Smooth muscle cell (in vitro differentiated cells): Measurements from ENCODE around the gene GPSM1. TPM values are rescaled to one million over a fixed set of nuclear protein-coding genes. Genes with fewer than 3 reads are reported as not detected.

ENCODE experiments used
- DNase-seq: peaks from one replicate; lab custom pipeline; 2025; ENCODE audit not compliant: unreplicated experiment; lab: John Stamatoyannopoulos, UW
- H2AFZ ChIP-seq: fragments of 200-600 bp; sonication (generic); 2 replicates; pipeline ENCODE4 v1.6.0; 2016; ENCODE audit warnings: antibody characterized with exemption, low read depth, mild to moderate bottlenecking
- H3F3A ChIP-seq: fragments of 200-600 bp; sonication (generic); 2 replicates; pipeline ENCODE4 v1.6.0; 2017; ENCODE audit warnings: antibody characterized with exemption, low read depth
- H3K27ac ChIP-seq: fragments of 200-600 bp; sonication (generic); 2 replicates; pipeline ENCODE4 v1.5.1; 2016; ENCODE audit warnings: low read depth, mild to moderate bottlenecking
- H3K27me3 ChIP-seq: fragments of 200-600 bp; sonication (generic); 2 replicates; pipeline ENCODE4 v1.6.1; 2016; ENCODE audit warnings: low read depth, mild to moderate bottlenecking
- H3K36me3 ChIP-seq: fragments of 200-600 bp; sonication (generic); 2 replicates; pipeline ENCODE4 v1.5.1; 2016; ENCODE audit warnings: low read depth
- H3K4me1 ChIP-seq: fragments of 200-600 bp; sonication (generic); 2 replicates; pipeline ENCODE4 v1.5.1; 2016; ENCODE audit warnings: low read depth
- H3K4me2 ChIP-seq: fragments of 200-600 bp; sonication (generic); 2 replicates; pipeline ENCODE4 v1.6.0; 2016; ENCODE audit warnings: mild to moderate bottlenecking
- H3K4me3 ChIP-seq: fragments of 200-600 bp; sonication (generic); 2 replicates; pipeline ENCODE4 v1.5.1; 2016; ENCODE audit warnings: mild to moderate bottlenecking
- H3K79me2 ChIP-seq: fragments of 200-600 bp; sonication (generic); 2 replicates; pipeline ENCODE4 v1.6.0; 2016; ENCODE audit warnings: low read depth, mild to moderate bottlenecking
- H3K9ac ChIP-seq: fragments of 200-600 bp; sonication (generic); 2 replicates; pipeline ENCODE4 v1.6.0; 2016; ENCODE audit warnings: low read depth
- H3K9me3 ChIP-seq: fragments of 200-600 bp; sonication (generic); replicated peaks from 2 replicates; pipeline ENCODE4 v1.5.1; 2016; ENCODE audit warnings: low read depth
- H4K20me1 ChIP-seq: fragments of 200-600 bp; sonication (generic); 2 replicates; pipeline ENCODE4 v1.6.0; 2016; ENCODE audit warnings: low read depth
- WGBS: methylation state at CpG from one replicate; pipeline ENCODE4 v1.1.7; 2016; ENCODE audit warnings: low lambda C conversion rate; 5-methylcytosine and 5-hydroxymethylcytosine counted together
- polyA plus RNA-seq: library from polyadenylated mRNA; unstranded; fragments of >200 nt; fragmentation: Nextera tagmentation; extraction: Ambion mirVana; gene quantifications from 2 replicates; pipeline ENCODE4 v1.2.1, GENCODE V29; 2016
- total RNA-seq: library from RNA; depleted of rRNA; stranded (reverse); fragments of >200 nt; gene quantifications from 2 replicates; pipeline ENCODE4 v1.2.3, GENCODE V29; 2014
- TF ChIP-seq, protein P1 (sequence below): fragments of 200-600 bp; sonication (generic); IDR thresholded peaks from 2 replicates; pipeline ENCODE4 v1.5.1; 2017; ENCODE audit warnings: borderline replicate concordance, mild to moderate bottlenecking, antibody characterized with exemption; ENCODE audit not compliant: insufficient read depth, poor library complexity, severe bottlenecking

Gene GPSM1
- total and polyA plus RNA-seq, 2 experiments from 2014 or later: 21.1 to 45.9 TPM

DNA sequence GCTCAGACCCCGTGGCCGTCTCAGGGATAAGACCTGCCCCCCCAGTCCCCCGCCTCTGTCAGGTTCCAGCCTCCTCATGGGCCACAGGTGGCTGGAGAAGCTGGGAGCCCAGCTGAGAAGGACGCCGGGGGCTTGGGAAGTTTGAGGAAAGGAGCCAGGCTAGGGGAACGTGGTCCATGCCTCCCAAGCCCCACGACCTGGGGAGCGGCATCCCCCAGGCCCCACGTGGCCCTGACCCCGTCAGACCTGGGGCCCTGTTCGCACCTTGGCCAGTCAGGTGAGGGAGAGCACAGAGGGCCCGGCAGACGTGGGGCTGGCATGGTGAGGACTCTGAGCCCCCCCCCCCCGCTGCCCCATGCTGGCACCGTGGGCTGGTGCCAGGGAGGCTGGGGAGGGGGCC is 3.7 kb downstream of the GPSM1 start:
- H3F3A ChIP-seq: peaks cover 6% of the 10 kb centered on the region
- no peaks in the 10 kb centered on the region for H3K36me3 ChIP-seq
- TF ChIP-seq, protein P1, sequence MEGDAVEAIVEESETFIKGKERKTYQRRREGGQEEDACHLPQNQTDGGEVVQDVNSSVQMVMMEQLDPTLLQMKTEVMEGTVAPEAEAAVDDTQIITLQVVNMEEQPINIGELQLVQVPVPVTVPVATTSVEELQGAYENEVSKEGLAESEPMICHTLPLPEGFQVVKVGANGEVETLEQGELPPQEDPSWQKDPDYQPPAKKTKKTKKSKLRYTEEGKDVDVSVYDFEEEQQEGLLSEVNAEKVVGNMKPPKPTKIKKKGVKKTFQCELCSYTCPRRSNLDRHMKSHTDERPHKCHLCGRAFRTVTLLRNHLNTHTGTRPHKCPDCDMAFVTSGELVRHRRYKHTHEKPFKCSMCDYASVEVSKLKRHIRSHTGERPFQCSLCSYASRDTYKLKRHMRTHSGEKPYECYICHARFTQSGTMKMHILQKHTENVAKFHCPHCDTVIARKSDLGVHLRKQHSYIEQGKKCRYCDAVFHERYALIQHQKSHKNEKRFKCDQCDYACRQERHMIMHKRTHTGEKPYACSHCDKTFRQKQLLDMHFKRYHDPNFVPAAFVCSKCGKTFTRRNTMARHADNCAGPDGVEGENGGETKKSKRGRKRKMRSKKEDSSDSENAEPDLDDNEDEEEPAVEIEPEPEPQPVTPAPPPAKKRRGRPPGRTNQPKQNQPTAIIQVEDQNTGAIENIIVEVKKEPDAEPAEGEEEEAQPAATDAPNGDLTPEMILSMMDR: no peak
- WGBS: 96% methylated on average over 15 of the region's 15 CpGs
- H4K20me1 ChIP-seq: peaks cover 82% of the 10 kb centered on the region
- H3K4me2 ChIP-seq: no peak overlapping the region
- H3K79me2 ChIP-seq: peaks cover 54% of the 10 kb centered on the region
- no peaks in the 10 kb centered on the region for H3K9me3 ChIP-seq
- peaks cover 24% of the 10 kb centered on the region for H3K4me1 ChIP-seq
- no peak overlapping the region for H3K9ac ChIP-seq
- no peak overlapping the region for H3K4me3 ChIP-seq
- no peak for DNase-seq
- H3K27ac ChIP-seq: no peak overlapping the region
- H3K27me3 ChIP-seq: no peaks in the 10 kb centered on the region
- H2AFZ ChIP-seq: no peak overlapping the region

DNA sequence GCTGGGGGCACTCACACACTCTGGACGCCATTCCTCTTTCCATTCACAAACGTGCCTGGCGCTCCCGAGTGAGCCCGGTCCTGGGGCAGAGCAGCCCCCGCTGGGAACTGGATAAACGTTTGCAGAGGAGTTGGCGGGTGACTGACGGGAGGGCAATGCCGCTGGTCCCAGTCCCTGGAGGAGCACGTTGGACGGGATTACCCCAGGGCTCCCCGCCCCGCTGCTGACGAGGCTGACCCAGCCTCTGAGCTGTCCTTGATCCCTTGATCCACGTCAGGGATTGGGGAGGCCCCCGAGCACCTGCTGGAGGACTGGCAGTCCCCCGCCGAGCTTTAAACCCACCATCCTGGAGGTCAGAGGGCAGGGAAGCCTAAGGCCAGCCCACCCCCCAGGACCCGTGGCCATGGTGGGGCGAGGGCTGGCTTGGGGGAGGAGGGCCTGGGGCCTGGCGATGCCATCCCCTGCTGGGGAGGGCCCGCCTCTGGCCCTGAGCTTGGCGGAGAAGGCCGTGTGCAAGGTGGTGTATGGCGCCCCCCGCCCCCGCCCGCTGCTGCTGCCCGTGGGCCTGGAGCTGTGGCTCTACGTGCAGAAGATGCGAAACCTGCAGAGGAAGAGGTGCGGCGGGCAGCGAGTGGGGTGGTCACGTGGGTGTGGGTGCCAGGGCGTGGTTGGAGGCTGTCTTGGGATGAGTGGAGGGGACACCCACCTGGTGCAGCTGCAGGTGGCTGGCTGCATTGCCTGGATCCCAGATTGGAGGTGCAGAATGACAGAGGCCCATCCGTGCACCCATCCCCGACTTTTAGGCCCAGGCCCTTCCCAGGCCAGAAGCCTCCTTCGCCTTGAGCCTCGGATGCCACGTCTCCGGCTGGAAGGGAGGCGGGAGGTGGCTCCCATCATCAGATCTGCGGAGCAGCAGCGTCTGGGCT is 4.5 kb downstream of the GPSM1 start:
- DNase-seq: no peak
- 90% methylated on average over 46 of the region's 46 CpGs for WGBS
- peaks cover 89% of the 10 kb centered on the region for H4K20me1 ChIP-seq
- H3F3A ChIP-seq: peaks cover 2% of the 10 kb centered on the region
- no peak overlapping the region for H2AFZ ChIP-seq
- TF ChIP-seq, protein P1: no peak
- H3K79me2 ChIP-seq: peaks cover 54% of the 10 kb centered on the region
- H3K9ac ChIP-seq: no peak overlapping the region
- H3K36me3 ChIP-seq: no peaks in the 10 kb centered on the region
- no peaks in the 10 kb centered on the region for H3K27me3 ChIP-seq
- no peak overlapping the region for H3K4me3 ChIP-seq
- no peak overlapping the region for H3K27ac ChIP-seq
- no peaks in the 10 kb centered on the region for H3K9me3 ChIP-seq
- H3K4me1 ChIP-seq: peaks cover 16% of the 10 kb centered on the region
- no peak overlapping the region for H3K4me2 ChIP-seq

DNA sequence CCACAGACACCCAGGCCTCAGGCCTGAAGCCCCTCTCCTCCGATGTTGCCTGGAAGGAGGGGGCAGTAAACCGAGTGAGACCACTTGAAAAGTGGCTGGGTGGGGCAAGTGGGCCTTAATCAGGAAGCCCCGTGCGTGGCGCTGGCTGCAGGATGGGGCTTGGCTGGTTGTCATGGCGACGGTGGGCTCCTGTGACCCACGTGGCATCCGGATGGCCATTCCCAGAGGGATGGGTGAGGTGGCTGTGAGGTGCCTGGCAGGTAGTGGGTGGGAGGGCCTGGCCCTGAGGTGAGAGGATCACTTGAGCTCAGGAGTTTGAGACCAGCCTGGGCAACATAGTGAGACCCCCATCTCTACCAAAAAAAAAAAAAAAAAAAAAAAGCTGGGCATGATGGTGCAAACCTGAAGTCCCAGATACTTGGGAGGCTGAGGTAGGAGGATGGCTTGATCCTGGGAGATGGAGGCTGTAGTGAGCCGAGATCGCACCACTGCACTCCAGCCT is 5.2 kb downstream of the GPSM1 start:
- H3K27ac ChIP-seq: no peak overlapping the region
- no peak overlapping the region for H3K4me2 ChIP-seq
- H3K27me3 ChIP-seq: no peaks in the 10 kb centered on the region
- peaks cover 54% of the 10 kb centered on the region for H3K79me2 ChIP-seq
- no peaks in the 10 kb centered on the region for H3F3A ChIP-seq
- H3K36me3 ChIP-seq: no peaks in the 10 kb centered on the region
- TF ChIP-seq, protein P1: no peak
- no peaks in the 10 kb centered on the region for H3K9me3 ChIP-seq
- peaks cover 97% of the 10 kb centered on the region for H4K20me1 ChIP-seq
- no peak overlapping the region for H3K9ac ChIP-seq
- no peak overlapping the region for H3K4me3 ChIP-seq
- DNase-seq: no peak
- 92% methylated on average over 11 of the region's 11 CpGs for WGBS
- H2AFZ ChIP-seq: no peak overlapping the region
- peaks cover 14% of the 10 kb centered on the region for H3K4me1 ChIP-seq

DNA sequence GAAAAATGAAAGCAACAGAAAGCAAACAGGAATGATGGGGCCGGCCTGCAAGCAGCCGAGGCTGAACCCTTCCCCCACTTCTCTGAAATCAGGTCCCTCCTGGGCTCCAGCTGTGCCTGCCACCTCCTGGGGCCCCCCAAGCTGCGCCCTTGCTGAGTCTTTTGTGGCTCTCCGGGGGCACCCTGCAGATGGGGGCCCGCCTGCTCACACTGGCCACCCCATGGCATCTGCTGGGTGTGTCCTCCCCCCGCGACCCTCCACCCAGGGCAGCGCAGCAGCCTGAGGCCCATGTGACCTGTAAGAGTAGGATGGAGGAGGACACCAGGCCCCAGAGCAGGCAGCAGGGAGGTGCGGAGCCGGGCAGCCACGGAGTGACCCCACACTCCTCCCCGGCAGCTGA is 5.7 kb downstream of the GPSM1 start:
- peaks cover 12% of the 10 kb centered on the region for H3K4me1 ChIP-seq
- no peak for DNase-seq
- no peak overlapping the region for H3K4me3 ChIP-seq
- 95% methylated on average over 12 of the region's 12 CpGs for WGBS
- H3K79me2 ChIP-seq: peaks cover 49% of the 10 kb centered on the region
- no peak overlapping the region for H3K4me2 ChIP-seq
- TF ChIP-seq, protein P1: no peak
- H3F3A ChIP-seq: no peaks in the 10 kb centered on the region
- H3K27me3 ChIP-seq: no peaks in the 10 kb centered on the region
- H3K9me3 ChIP-seq: no peaks in the 10 kb centered on the region
- H4K20me1 ChIP-seq: peaks cover 97% of the 10 kb centered on the region
- H3K27ac ChIP-seq: no peak overlapping the region
- H2AFZ ChIP-seq: no peak overlapping the region
- no peak overlapping the region for H3K9ac ChIP-seq
- no peaks in the 10 kb centered on the region for H3K36me3 ChIP-seq
